ENCODE results near the gene UBE2U.

GRCh38 chr1:64162151-64162550, 41.3 kb upstream of the UBE2U start:
- TF ChIP-seq CTCF (IDR thresholded peaks at IDR 0.05) (no peak), POLR2AphosphoS5 (IDR thresholded peaks at IDR 0.05) (no peak), POLR2A (IDR thresholded peaks at IDR 0.05) (no peak)

Data from gastroesophageal sphincter (tissue), 3 donors.